ENCODE data around the gene KCNQ5.

Gene KCNQ5

GRCh38 chr6:72755752-72756151 lies 133.9 kb downstream of the KCNQ5 start:
- DNase-seq, result no peak

GRCh38 chr6:72757048-72757447 lies 135.2 kb downstream of the KCNQ5 start:
- no peak for DNase-seq

- DNase-seq, result no peak
These were observed 136.1 kb downstream of the KCNQ5 start for GRCh38 chr6:72757926-72758325.

- no peak for DNase-seq
These were observed 137.0 kb downstream of the KCNQ5 start for GRCh38 chr6:72758901-72759300.

GRCh38 chr6:72760114-72760793 lies 138.4 kb downstream of the KCNQ5 start:
- DNase-seq, result no peak

GRCh38 chr6:72761761-72762160 lies 139.9 kb downstream of the KCNQ5 start:
- no peak for DNase-seq

GRCh38 chr6:72769459-72770125 lies 147.7 kb downstream of the KCNQ5 start:
- no peak for DNase-seq

GRCh38 chr6:72770959-72771358 lies 149.1 kb downstream of the KCNQ5 start:
- DNase-seq, result no peak

GRCh38 chr6:72776456-72776855 lies 154.6 kb downstream of the KCNQ5 start:
- DNase-seq, result no peak

- no peak for DNase-seq
These were observed 159.8 kb downstream of the KCNQ5 start for GRCh38 chr6:72781624-72782023.

GRCh38 chr6:72783035-72783434 lies 161.2 kb downstream of the KCNQ5 start:
- DNase-seq, result no peak

- no peak for DNase-seq
These were observed 161.8 kb downstream of the KCNQ5 start for GRCh38 chr6:72783666-72784065.

- no peak for DNase-seq
These were observed 162.2 kb downstream of the KCNQ5 start for GRCh38 chr6:72784071-72784470.

GRCh38 chr6:72784581-72784980 lies 162.7 kb downstream of the KCNQ5 start:
- no peak for DNase-seq

GRCh38 chr6:72787391-72788031 lies 165.6 kb downstream of the KCNQ5 start:
- no peak for DNase-seq

GRCh38 chr6:72788188-72788587 lies 166.3 kb downstream of the KCNQ5 start:
- no peak for DNase-seq

- DNase-seq, result no peak
These were observed 167.3 kb downstream of the KCNQ5 start for GRCh38 chr6:72789145-72789544.

- DNase-seq, result no peak
These were observed 170.8 kb downstream of the KCNQ5 start for GRCh38 chr6:72792692-72793091.

GRCh38 chr6:72793641-72794395 lies 172.0 kb downstream of the KCNQ5 start:
- no peak for DNase-seq

- DNase-seq, result no peak
These were observed 176.3 kb downstream of the KCNQ5 start for GRCh38 chr6:72798196-72798595.

- DNase-seq, result no peak
These were observed 188.0 kb downstream of the KCNQ5 start for GRCh38 chr6:72809746-72810379.

- DNase-seq, result no peak
These were observed 188.9 kb downstream of the KCNQ5 start for GRCh38 chr6:72810571-72811280.
